Activated T-helper 17 cell treated with anti-CD3 and anti-CD28 coated beads, Interleukin-2, amount 50 U/mL, for 72 hours (primary cell): ENCODE measurements around the gene ZKSCAN1. TPM values are rescaled to one million over a fixed set of nuclear protein-coding genes. Genes with fewer than 3 reads are reported as not detected.
"Not testable (repeated sequence)": the region's sequence is repeated elsewhere in the genome, so short reads cannot be mapped to it uniquely, and the experiment has no call there.

Source experiments
- ATAC-seq: fragments of 150-1000 bp; cut with Tn5 transposase; replicated peaks from 2 replicates; pipeline ENCODE4 v1.10.0; 2021; ENCODE audit warnings: mild to moderate bottlenecking, moderate library complexity
- H3K27ac Mint-ChIP-seq: one replicate; pipeline ENCODE4 v1.8.0; 2022; ENCODE audit warnings: mixed read lengths
- H3K27me3 Mint-ChIP-seq: one replicate; pipeline ENCODE4 v1.8.0; 2022; ENCODE audit warnings: mixed read lengths
- H3K36me3 Mint-ChIP-seq: one replicate; pipeline ENCODE4 v1.8.0; 2022; ENCODE audit warnings: low read depth, mild to moderate bottlenecking, mixed read lengths
- H3K4me1 Mint-ChIP-seq: one replicate; pipeline ENCODE4 v1.8.0; 2022; ENCODE audit warnings: mixed read lengths
- H3K4me3 Mint-ChIP-seq: one replicate; pipeline ENCODE4 v1.8.0; 2022; ENCODE audit warnings: mild to moderate bottlenecking, mixed read lengths
- H3K9me3 Mint-ChIP-seq: one replicate; pipeline ENCODE4 v1.8.0; 2022; ENCODE audit warnings: mixed read lengths
- total RNA-seq, 2 donors: library from RNA; stranded (reverse); gene quantifications; one replicate each; pipeline ENCODE4 v1.2.3, GENCODE V29; 2022

The ZKSCAN1 gene
- total RNA-seq, 2 donors from 2014 or later: 42.2 to 74.6 TPM

DNA sequence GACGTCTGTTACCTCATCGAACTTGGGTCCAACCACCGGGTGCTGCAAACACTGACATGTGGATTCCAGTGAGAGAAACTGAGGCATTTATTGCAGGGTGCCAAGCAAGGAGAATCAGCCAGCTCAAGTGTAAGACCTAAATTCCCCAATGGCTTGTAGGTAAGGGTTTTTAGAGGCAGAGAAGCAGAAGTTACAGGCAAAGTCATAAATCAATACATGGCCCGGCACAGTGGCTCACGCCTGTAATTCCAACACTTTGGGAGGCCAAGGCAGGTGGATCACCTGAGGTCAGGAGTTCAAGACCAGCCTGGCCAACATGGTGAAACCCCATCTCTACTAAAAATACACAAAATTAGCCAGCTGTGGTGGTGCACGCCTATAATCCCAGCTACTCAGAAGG lies 23.9 kb upstream of the ZKSCAN1 start:
- H3K36me3 Mint-ChIP-seq: not testable (repeated sequence)

DNA sequence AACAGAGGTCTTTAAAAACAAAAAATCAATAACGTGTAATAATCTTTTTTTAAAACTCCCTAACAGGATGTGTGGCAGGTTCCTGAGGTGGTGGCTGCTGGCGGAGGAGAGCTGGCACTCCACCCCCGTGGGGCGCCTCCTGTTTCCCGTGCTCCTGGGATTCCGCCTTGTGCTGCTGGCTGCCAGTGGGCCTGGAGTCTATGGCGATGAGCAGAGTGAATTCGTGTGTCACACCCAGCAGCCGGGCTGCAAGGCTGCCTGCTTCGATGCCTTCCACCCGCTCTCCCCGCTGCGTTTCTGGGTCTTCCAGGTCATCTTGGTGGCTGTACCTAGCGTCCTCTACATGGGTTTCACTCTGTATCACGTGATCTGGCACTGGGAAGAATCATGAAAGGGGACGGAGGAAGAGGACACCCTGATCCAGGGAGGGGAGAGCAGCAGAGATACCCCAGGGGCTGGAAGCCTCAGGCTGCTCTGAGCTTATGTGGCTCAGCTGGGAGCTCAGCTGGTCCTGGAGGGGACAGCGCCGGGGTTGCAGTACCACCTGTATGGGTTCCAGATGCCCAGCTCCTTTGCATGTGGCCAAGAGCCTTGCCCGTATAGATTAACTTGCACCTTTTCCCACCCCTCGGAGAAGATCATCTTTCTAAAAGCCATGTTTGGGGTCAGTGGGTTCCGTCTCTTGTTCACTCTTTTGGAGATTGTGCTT lies 22.9 kb upstream of the ZKSCAN1 start:
- Mint-ChIP-seq H3K4me1 (peaks cover 8% of the 10 kb centered on the region), H3K9me3 (no peaks in the 10 kb centered on the region), H3K27me3 (no peaks in the 10 kb centered on the region), H3K36me3 (no peaks in the 10 kb centered on the region), H3K4me3 (no peak overlapping the region), H3K27ac (no peak overlapping the region)
- no peak for ATAC-seq

More for the DNA sequence above, 23.9 kb upstream of the ZKSCAN1 start:
- H3K4me3 Mint-ChIP-seq, H3K27me3 Mint-ChIP-seq, H3K4me1 Mint-ChIP-seq, ATAC-seq, H3K27ac Mint-ChIP-seq, H3K9me3 Mint-ChIP-seq: not testable (repeated sequence)

- Mint-ChIP-seq H3K27me3 (no peaks in the 10 kb centered on the region), H3K36me3 (no peaks in the 10 kb centered on the region), H3K27ac (no peak overlapping the region), H3K4me3 (no peak overlapping the region), H3K4me1 (peaks cover 12% of the 10 kb centered on the region), H3K9me3 (no peaks in the 10 kb centered on the region)
- ATAC-seq: no peak
These were observed 20.6 kb upstream of the ZKSCAN1 start for GRCh38 chr7:99994819-99995218.

- peak overlapping the region; percentile 93 for H3K27ac Mint-ChIP-seq
These were observed 18.4 kb upstream of the ZKSCAN1 start for GRCh38 chr7:99996755-99997544.

GRCh38 chr7:99997545-99998137 lies 17.8 kb upstream of the ZKSCAN1 start:
- no peaks in the 10 kb centered on the region for H3K27me3 Mint-ChIP-seq
- peak overlapping the region; percentile 93 for H3K27ac Mint-ChIP-seq
- peaks cover 12% of the 10 kb centered on the region for H3K4me1 Mint-ChIP-seq
- peak overlapping the region; percentile 84 for H3K4me3 Mint-ChIP-seq
- peak; percentile 90 for ATAC-seq
- no peaks in the 10 kb centered on the region for H3K9me3 Mint-ChIP-seq
- no peaks in the 10 kb centered on the region for H3K36me3 Mint-ChIP-seq

More at GRCh38 chr7:99996755-99997544, 18.4 kb upstream of the ZKSCAN1 start:
- ATAC-seq: no peak
- peak overlapping the region; percentile 84 for H3K4me3 Mint-ChIP-seq
- no peaks in the 10 kb centered on the region for H3K27me3 Mint-ChIP-seq
- no peaks in the 10 kb centered on the region for H3K9me3 Mint-ChIP-seq
- peaks cover 12% of the 10 kb centered on the region for H3K4me1 Mint-ChIP-seq
- H3K36me3 Mint-ChIP-seq: no peaks in the 10 kb centered on the region

DNA sequence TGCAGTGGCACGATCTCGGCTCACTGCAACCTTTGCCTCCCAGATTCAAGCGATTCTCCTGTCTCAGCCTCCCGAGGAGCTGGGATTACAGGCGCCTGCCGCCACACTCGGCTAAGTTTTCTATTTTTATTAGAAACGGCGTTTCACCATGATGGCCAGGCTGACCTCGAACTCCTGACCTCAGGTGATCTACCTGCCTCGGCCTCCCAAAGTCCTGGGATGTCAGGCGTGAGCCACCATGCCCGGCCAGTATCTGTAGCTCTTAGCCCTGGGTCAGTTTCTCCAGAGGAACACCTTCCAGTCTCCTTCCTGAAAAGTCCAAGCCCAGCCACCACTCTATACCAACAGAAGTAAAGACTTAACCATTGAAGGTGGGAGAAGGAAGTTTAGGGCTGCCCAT lies 15.2 kb upstream of the ZKSCAN1 start:
- Mint-ChIP-seq H3K36me3 (no peaks in the 10 kb centered on the region), H3K27me3 (no peaks in the 10 kb centered on the region), H3K27ac (no peak overlapping the region), H3K4me3 (no peak overlapping the region), H3K4me1 (peaks cover 12% of the 10 kb centered on the region), H3K9me3 (no peaks in the 10 kb centered on the region)
- ATAC-seq: no peak

DNA sequence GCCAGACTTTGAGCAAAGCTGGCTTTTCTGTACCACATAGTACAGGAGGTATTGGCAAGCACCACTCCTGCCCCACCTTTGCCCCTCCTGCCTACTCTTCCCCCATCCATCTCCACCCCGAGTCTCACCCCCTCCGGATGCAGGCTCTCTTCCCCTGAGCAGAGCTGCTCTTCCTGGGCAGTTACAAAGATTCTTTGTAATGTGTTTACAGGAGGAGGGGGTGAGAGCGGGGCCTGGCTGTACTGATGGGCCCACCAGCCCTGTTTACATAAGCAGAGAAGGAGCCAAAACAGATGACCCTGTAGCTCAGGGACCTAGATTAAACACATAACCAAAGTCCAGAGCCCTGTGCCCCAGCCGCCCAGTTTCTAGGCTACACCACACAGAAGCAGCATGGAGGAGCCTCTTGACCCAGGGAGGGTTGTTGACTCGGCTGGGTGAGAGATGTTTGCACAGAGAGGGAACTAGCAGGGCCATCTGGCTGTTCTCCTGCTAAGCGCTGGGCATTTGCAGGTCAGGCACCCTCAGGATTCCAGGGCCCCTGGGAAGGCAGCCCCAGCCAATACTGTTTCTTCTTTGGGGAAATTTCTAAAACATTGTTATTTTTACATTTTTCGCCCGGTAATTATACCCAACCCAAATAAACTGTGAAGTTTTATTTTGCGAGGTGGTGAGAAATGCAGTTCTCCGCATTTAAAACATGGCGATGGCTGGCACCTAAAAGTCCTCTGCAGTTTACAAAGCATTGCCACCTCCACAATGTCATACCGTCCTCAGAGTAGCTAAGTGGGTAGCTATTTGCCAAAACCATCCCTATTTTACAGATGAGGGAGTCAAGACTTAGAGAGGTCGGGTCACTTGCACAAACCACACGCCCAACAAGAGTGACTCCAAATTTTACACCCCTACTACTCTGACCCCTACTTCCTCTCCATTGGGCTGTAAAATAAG lies 11.4 kb upstream of the ZKSCAN1 start:
- no peak for ATAC-seq
- Mint-ChIP-seq H3K4me1 (no peaks in the 10 kb centered on the region), H3K4me3 (no peak overlapping the region), H3K27me3 (peaks cover 3% of the 10 kb centered on the region), H3K36me3 (no peaks in the 10 kb centered on the region), H3K27ac (peak overlapping the region; percentile 37), H3K9me3 (no peaks in the 10 kb centered on the region)

GRCh38 chr7:100007887-100008286 lies 7.5 kb upstream of the ZKSCAN1 start:
- H3K27me3 Mint-ChIP-seq: peaks cover 3% of the 10 kb centered on the region
- no peaks in the 10 kb centered on the region for H3K9me3 Mint-ChIP-seq
- no peak overlapping the region for H3K4me3 Mint-ChIP-seq

DNA sequence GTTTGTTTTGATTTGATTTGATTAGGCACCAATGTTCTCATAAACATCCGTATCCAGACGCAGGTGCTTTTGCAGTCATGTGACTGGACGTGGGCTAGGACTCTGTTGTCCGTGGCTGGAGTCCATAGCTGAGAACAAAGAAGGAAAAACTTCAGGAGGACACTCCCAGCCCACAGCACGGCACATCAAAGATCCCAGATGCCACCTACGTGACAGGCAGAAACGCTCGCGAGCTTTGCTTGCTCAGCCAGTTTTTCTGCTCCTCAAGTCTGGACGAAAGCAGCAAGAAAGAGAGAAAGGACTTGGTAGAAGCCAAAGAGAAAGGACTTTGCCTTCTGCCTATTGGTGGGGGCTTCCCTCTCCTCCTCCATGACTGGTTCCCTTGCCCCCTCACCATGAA lies 6.9 kb upstream of the ZKSCAN1 start:
- peaks cover 3% of the 10 kb centered on the region for H3K27me3 Mint-ChIP-seq
- no peaks in the 10 kb centered on the region for H3K36me3 Mint-ChIP-seq
- H3K4me1 Mint-ChIP-seq: no peaks in the 10 kb centered on the region
- no peak overlapping the region for H3K4me3 Mint-ChIP-seq
- no peak for ATAC-seq
- no peaks in the 10 kb centered on the region for H3K9me3 Mint-ChIP-seq
- H3K27ac Mint-ChIP-seq: no peak overlapping the region

More at GRCh38 chr7:100007887-100008286, 7.5 kb upstream of the ZKSCAN1 start:
- no peaks in the 10 kb centered on the region for H3K36me3 Mint-ChIP-seq
- no peaks in the 10 kb centered on the region for H3K4me1 Mint-ChIP-seq
- no peak for ATAC-seq
- no peak overlapping the region for H3K27ac Mint-ChIP-seq

GRCh38 chr7:100009952-100010351 lies 5.4 kb upstream of the ZKSCAN1 start:
- not testable (repeated sequence) for ATAC-seq, H3K4me3 Mint-ChIP-seq, H3K36me3 Mint-ChIP-seq, H3K27me3 Mint-ChIP-seq, H3K27ac Mint-ChIP-seq, H3K4me1 Mint-ChIP-seq, H3K9me3 Mint-ChIP-seq

GRCh38 chr7:100010901-100011300 lies 4.5 kb upstream of the ZKSCAN1 start:
- H3K4me3 Mint-ChIP-seq: no peak overlapping the region
- no peaks in the 10 kb centered on the region for H3K9me3 Mint-ChIP-seq
- H3K36me3 Mint-ChIP-seq: peaks cover under 1% of the 10 kb centered on the region
- ATAC-seq: no peak
- H3K27ac Mint-ChIP-seq: no peak overlapping the region
- H3K4me1 Mint-ChIP-seq: no peaks in the 10 kb centered on the region
- H3K27me3 Mint-ChIP-seq: no peaks in the 10 kb centered on the region

GRCh38 chr7:100011516-100011915 lies 3.9 kb upstream of the ZKSCAN1 start:
- Mint-ChIP-seq H3K4me3 (no peak overlapping the region), H3K4me1 (peaks cover 4% of the 10 kb centered on the region), H3K27ac (no peak overlapping the region), H3K36me3 (peaks cover 7% of the 10 kb centered on the region), H3K27me3 (no peaks in the 10 kb centered on the region), H3K9me3 (no peaks in the 10 kb centered on the region)
- ATAC-seq: no peak

DNA sequence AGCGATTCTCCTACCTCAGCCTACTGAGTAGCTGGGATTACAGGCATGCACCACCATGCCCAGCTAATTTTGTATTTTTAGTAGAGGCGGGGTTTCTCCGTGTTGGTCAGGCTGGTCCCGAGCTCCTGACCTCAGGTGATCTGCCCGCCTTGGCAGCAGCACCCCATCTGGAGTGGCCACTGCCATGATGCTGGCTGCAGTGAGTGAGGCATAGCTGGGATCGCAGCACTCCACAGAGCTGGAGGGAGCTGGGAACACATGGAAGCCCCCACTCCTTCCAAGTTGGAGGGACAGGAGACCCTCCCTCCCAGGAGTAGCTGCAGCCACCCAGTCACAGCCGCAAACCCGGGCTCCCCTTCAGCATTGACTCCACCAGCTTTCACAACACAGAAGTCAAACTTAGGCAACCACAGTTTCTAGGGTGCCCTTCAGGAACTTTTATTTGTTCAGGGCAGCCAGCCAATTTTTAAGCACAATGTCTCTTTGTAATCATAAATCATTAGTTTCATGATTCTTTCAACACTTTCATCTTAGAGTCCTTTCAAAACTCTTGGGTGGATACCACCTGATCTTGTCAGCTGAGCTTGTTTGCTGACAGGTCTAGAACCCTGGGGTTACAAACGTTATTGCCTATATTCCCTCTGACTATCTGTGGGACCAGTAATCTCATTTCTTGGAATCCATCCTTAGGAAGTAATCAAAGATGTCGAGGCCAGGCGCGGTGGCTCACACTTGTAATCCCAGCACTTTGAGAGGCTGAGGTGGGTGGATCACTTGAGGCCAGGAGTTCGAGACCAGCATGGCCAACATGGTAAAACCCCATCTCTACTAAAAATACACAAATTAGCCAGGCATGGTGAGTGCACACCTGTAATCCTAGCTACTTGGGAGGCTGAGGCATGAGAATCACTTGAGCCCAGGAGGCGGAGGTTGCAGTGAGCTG lies 2.7 kb upstream of the ZKSCAN1 start:
- not testable (repeated sequence) for H3K9me3 Mint-ChIP-seq, ATAC-seq, H3K27me3 Mint-ChIP-seq, H3K4me1 Mint-ChIP-seq, H3K4me3 Mint-ChIP-seq
- Mint-ChIP-seq H3K27ac (peak overlapping the region; percentile 85), H3K36me3 (peaks cover 16% of the 10 kb centered on the region)
